Epithelial cell of prostate (primary cell): ENCODE data around the gene FCER1G.
"Not testable (repeated sequence)": the region's sequence is repeated elsewhere in the genome, so short reads cannot be mapped to it uniquely, and the experiment has no call there.

ENCODE experiments used
- DNase-seq: peaks from one replicate; pipeline ENCODE4 v3.0.0-alpha.2; 2011; ENCODE audit warnings: low read depth, low spot score
- H3K27ac ChIP-seq: fragments of 450-650 bp; 2 replicates; pipeline ENCODE4 v1.5.1; 2017; ENCODE audit warnings: mild to moderate bottlenecking

Gene FCER1G

GRCh38 chr1:161200992-161201835 lies 13.9 kb upstream of the FCER1G start:
- no peak for DNase-seq
- H3K27ac ChIP-seq = peak overlapping the region; percentile 91

DNA sequence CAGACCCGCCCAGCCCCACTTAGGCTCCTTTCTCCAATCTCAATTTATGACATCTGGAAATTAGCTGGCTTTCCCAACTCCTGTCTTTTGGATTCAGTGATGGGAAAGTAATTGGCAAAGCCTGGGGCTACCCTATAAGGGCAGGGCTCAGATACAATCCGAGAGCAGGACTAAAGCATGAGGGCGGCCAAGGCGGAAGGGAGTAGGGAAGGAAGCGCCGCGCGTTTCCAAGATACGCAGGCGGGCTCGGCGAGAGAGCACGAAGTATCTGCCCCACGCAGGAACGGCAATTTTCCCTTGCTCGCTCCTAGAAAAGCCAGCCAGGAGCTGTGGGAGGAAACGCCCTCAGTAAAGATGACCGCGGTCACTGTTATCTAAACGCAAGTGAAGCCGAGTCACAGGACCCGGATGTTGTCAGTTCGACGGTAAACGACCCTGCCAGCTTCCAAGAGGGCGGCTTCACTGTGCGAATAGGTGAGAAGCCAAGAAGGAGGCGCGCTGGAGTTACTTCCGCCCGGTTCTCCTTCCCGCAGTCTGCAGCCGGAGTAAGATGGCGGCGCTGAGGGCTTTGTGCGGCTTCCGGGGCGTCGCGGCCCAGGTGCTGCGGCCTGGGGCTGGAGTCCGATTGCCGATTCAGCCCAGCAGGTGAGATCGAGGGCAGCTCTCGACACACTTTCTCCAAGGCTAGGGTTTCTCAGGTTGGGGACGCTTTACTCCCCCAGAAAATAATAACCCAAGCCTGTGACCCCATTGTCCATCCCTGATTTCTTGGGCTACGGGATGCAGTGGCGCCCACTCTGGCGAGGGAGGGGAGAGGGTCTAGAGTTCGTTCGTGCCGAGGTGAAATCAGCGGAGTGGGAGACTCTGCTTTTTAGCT lies 13.0 kb upstream of the FCER1G start, which contains the start of gene NDUFS2:
NDUFS2 (plus strand) TSS at position 532 of the 877 bp plus-strand sequence; CDS start at position 551, 19 bp downstream.
- peak within 1 kb of the TSS; percentile 91 for H3K27ac ChIP-seq
- peak; percentile 94 for DNase-seq

DNA sequence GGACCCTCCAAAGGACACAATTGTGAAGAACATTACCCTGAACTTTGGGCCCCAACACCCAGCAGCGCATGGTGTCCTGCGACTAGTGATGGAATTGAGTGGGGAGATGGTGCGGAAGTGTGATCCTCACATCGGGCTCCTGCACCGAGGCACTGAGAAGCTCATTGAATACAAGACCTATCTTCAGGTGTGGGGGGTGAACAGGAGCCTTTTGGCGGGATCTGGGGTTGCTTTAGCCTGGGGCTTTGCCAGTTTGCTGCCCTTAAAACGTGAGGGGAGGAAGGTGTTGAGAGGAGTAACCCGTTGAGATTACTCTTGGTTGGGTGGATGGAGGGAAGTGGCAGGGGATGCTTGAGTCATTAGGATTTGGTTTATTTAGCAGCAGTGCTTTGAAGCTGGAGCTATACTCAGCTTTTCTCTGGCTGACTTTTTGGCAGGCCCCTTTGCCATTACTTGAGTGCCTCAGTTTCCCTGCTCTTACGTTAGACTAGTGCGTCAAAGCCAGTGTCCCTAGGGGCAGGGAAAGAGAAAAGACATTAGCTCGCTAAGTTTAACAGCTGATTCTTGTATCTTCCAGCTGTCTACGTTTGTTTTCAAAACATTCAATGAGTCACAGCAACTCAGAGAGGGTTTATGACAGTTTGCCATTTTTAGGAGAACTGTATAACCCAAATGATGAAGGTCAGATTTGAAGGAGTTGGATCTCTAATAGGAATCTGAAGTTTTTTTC lies 8.5 kb upstream of the FCER1G start:
- DNase-seq = no peak
- no peak overlapping the region for H3K27ac ChIP-seq

GRCh38 chr1:161207173-161207572 lies 7.9 kb upstream of the FCER1G start:
- DNase-seq = no peak
- no peak overlapping the region for H3K27ac ChIP-seq

DNA sequence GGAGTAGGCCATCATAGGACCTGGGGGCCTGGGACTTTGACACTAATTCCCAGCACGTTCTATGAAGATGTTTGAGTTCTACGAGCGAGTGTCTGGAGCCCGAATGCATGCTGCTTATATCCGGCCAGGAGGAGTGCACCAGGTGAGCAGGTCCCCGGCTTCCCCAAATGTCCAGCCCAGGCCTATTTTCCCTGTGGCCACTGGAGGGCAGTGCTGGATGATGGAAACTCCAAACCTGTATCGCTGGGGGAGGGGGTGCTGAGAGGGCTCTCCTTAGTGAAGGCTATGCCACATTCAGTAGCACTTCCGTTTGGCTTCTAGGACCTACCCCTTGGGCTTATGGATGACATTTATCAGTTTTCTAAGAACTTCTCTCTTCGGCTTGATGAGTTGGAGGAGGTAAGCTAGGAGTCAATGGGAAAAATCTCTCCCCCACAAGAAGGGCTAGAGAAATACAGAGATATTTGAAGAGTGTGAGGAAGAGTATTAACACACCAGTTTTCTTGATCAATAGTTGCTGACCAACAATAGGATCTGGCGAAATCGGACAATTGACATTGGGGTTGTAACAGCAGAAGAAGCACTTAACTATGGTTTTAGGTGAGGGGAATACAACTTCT lies 5.2 kb upstream of the FCER1G start:
- DNase-seq = no peak
- no peak overlapping the region for H3K27ac ChIP-seq

- no peak overlapping the region for H3K27ac ChIP-seq
These were observed 726 bp upstream of the FCER1G start for GRCh38 chr1:161214369-161214768.

GRCh38 chr1:161216945-161217712 lies 2.0 kb downstream of the FCER1G start:
- DNase-seq = no peak
- no peak overlapping the region for H3K27ac ChIP-seq

More at GRCh38 chr1:161214369-161214768, 726 bp upstream of the FCER1G start:
- DNase-seq = no peak

DNA sequence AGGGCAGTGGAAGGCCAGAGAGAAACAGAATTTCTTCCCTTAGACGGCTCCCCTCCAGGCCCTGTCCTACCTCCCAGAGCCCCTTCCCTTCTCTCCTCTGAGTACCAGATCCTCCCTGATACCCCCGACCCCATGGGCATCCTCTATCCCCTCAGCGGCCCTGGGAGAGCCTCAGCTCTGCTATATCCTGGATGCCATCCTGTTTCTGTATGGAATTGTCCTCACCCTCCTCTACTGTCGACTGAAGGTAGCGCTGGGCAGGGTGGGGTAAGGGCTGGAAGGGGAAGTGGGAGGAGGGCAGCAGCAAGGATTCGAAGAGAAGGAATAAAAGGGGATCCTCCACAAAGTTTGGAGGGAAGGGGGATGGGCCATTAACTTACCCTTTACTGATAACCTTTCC lies 2.7 kb downstream of the FCER1G start:
- no peak overlapping the region for H3K27ac ChIP-seq
- no peak for DNase-seq

GRCh38 chr1:161218301-161219077 lies 3.4 kb downstream of the FCER1G start:
- H3K27ac ChIP-seq = no peak overlapping the region
- DNase-seq = no peak

GRCh38 chr1:161219078-161219892 lies 4.2 kb downstream of the FCER1G start:
- H3K27ac ChIP-seq = no peak overlapping the region
- DNase-seq = no peak

DNA sequence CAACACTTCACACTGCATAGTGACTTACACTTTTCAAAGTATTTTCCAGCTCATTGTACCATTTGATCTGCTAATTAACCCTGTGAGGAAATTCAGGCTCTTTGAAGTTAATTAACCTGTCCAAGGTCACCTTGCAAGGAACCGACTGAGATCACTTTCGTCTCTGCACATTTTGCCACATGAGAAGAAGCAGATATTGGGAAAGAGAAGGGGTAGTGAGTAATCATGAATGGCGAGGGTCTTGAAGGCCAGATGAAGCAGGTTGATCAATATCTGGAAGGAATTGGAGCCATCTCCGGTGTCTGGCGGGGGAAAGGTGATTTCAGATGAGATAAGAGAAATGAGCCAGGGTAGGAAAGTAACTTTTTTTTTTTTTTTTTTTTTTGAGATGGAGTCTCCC lies 4.9 kb downstream of the FCER1G start:
- no peak overlapping the region for H3K27ac ChIP-seq
- no peak for DNase-seq

- no peak for DNase-seq
- H3K27ac ChIP-seq = no peak overlapping the region
These were observed 7.3 kb downstream of the FCER1G start for GRCh38 chr1:161222175-161223019.

- DNase-seq = no peak
- H3K27ac ChIP-seq = no peak overlapping the region
These were observed 9.0 kb downstream of the FCER1G start for GRCh38 chr1:161223805-161224694.

GRCh38 chr1:161224695-161225087 lies 9.6 kb downstream of the FCER1G start:
- H3K27ac ChIP-seq, DNase-seq: not testable (repeated sequence)

- H3K27ac ChIP-seq = no peak overlapping the region
These were observed 10.1 kb downstream of the FCER1G start for GRCh38 chr1:161225178-161225533.

More at GRCh38 chr1:161225178-161225533, 10.1 kb downstream of the FCER1G start:
- no peak for DNase-seq
